ENCODE measurements around the gene SEPTIN1. TPM values are rescaled to one million over a fixed set of nuclear protein-coding genes. Genes with fewer than 3 reads are reported as not detected.

Gene SEPTIN1
- total and polyA plus RNA-seq, 2 experiments from 2014 or later = 0.21 to 3.9 TPM

DNA sequence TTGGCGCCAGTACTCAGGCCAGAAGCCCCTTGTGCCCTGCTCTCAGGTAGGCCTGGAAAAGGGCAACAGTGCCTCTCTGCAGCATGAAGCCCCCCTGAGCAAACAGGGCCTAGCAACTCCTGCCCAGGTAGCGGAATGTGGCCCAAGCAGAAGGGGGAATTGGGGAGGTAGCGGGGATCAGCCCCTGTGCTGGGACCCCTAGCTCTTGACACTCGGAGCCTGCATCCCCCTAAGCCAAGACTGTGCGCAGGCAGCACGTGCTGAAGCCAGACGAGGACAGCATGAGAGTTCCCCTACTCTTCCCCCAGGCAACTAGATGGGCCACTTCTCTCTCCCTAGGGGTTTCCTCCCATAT lies 26.4 kb downstream of the SEPTIN1 start (continued):
- TF ChIP-seq, protein P1, sequence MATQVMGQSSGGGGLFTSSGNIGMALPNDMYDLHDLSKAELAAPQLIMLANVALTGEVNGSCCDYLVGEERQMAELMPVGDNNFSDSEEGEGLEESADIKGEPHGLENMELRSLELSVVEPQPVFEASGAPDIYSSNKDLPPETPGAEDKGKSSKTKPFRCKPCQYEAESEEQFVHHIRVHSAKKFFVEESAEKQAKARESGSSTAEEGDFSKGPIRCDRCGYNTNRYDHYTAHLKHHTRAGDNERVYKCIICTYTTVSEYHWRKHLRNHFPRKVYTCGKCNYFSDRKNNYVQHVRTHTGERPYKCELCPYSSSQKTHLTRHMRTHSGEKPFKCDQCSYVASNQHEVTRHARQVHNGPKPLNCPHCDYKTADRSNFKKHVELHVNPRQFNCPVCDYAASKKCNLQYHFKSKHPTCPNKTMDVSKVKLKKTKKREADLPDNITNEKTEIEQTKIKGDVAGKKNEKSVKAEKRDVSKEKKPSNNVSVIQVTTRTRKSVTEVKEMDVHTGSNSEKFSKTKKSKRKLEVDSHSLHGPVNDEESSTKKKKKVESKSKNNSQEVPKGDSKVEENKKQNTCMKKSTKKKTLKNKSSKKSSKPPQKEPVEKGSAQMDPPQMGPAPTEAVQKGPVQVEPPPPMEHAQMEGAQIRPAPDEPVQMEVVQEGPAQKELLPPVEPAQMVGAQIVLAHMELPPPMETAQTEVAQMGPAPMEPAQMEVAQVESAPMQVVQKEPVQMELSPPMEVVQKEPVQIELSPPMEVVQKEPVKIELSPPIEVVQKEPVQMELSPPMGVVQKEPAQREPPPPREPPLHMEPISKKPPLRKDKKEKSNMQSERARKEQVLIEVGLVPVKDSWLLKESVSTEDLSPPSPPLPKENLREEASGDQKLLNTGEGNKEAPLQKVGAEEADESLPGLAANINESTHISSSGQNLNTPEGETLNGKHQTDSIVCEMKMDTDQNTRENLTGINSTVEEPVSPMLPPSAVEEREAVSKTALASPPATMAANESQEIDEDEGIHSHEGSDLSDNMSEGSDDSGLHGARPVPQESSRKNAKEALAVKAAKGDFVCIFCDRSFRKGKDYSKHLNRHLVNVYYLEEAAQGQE (IDR thresholded peaks at IDR 0.05; ENCODE audit: unreplicated experiment) = no peak
- TF ChIP-seq, protein P2, sequence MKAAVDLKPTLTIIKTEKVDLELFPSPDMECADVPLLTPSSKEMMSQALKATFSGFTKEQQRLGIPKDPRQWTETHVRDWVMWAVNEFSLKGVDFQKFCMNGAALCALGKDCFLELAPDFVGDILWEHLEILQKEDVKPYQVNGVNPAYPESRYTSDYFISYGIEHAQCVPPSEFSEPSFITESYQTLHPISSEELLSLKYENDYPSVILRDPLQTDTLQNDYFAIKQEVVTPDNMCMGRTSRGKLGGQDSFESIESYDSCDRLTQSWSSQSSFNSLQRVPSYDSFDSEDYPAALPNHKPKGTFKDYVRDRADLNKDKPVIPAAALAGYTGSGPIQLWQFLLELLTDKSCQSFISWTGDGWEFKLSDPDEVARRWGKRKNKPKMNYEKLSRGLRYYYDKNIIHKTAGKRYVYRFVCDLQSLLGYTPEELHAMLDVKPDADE (IDR thresholded peaks at IDR 0.05) = no peak

DNA sequence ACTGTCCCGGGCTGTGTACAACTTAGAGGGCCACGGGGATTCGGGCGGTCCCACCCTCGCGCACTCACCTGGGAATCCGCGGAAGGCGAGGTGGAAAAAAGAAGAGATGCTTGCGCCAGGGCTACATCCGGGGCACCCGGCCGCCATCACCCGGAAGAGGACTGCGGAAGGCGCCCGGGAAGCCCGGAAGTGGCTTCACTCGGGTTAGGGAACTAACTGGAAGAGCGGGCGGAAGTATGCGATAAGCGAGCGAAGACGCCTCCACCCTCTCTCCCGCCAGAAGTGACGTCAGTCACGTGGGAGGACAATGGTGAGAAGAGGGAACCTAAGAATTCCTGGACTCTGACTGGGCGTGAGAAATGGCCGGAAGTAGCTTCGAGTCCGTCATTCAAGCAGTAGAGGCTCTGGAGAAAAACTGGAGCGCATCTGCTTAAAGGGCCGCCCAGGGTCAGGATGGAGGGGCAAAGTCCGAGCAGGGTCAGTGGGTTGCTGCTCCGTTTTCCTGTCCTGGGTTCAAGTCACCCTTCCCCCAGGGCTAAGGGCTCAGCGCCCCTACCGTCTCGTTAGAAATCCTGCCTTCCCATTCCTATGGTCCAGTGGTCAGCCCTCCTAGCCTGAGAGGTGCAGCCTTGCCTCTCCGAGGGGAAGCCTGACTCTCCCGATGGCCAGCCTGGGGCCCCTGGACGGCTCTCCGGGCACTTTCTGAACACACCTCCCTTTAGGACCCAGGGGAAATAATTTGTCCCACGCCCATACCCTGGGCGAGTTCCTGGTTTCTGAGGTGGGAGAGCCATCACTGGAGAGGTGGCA lies 27.0 kb downstream of the SEPTIN1 start, which contains the start of gene CD2BP2:
TSS of gene CD2BP2 (minus strand) at position 165 of the 810 bp plus-strand sequence. CDS start 627 bp downstream, outside the sequence.
- peaks cover 16% of the 10 kb centered on the region for H3K79me2 ChIP-seq (replicated peaks; ENCODE audit: insufficient read depth)
- peaks cover 7% of the 10 kb centered on the region; the same call in 1 of the 2 replicates for H3K36me3 ChIP-seq (ENCODE audit: insufficient read depth)
- peak within 1 kb of the TSS; percentile 97 for H3K27ac ChIP-seq (ENCODE audit: low read depth)
- DNase-seq (ENCODE audit: low spot score) (peak; percentile 99), ATAC-seq (peak; percentile 88)
- H3K4me3 ChIP-seq = peak within 1 kb of the TSS; percentile 100
- H4K20me1 ChIP-seq (replicated peaks; ENCODE audit: insufficient read depth) = no peaks in the 10 kb centered on the region
- H3K4me1 ChIP-seq (ENCODE audit: insufficient read depth) = peaks cover 3% of the 10 kb centered on the region
- TF ChIP-seq STAT1 (IDR thresholded peaks at IDR 0.05; ENCODE audit: unreplicated experiment) (no peak), POLR2AphosphoS5 (IDR thresholded peaks at IDR 0.05; ENCODE audit: low read depth) (peak; percentile 68), CREB1 (CRISPR knock-in tag; IDR thresholded peaks at IDR 0.05; ENCODE audit: low read depth) (peak; percentile 95), ZNF331 (CRISPR knock-in tag; IDR thresholded peaks at IDR 0.05; ENCODE audit: low read depth) (no peak)
- TF ChIP-seq, protein P2 (IDR thresholded peaks at IDR 0.05) = peak; percentile 91
- H3K9me2 ChIP-seq (ENCODE audit: insufficient read depth) = no peaks in the 10 kb centered on the region
- Mint-ChIP-seq H3K9me3 (peaks cover 4% of the 10 kb centered on the region; the same call in 2 of the 3 replicates), H3K27me3 (ENCODE audit: insufficient read depth, low read depth, poor library complexity) (peaks cover 22% of the 10 kb centered on the region), H3K4me1 (peaks cover 29% of the 10 kb centered on the region), H3K36me3 (ENCODE audit: low read depth) (peaks cover 58% of the 10 kb centered on the region), H3K4me3 (peak within 1 kb of the TSS; percentile 96), H3K27ac (peak within 1 kb of the TSS; percentile 99)
- H3K27me3 ChIP-seq (ENCODE audit: insufficient read depth) = no peaks in the 10 kb centered on the region
- 0 out of 2 replicates have a peak, but pooled peaks cover 10% of the 10 kb centered on the region for H3F3A ChIP-seq (replicated peaks; ENCODE audit: low read depth)
- H2AFZ ChIP-seq = peak within 1 kb of the TSS; percentile 41; the same call in 1 of the 2 replicates
- peak within 1 kb of the TSS; percentile 100 for H3K4me2 ChIP-seq
